Stomach (tissue), 9 donors: Measurements from ENCODE around the gene SCGB1A1. TPM values are rescaled to one million over a fixed set of nuclear protein-coding genes. Genes with fewer than 3 reads are reported as not detected.

ENCODE experiments used
- DNase-seq, 2 donors: peaks; one replicate each; pipeline versions ENCODE4 v3.0.0 to v3.0.0-alpha.2; 2013 to 2019
- H3K27ac ChIP-seq, 5 donors: fragments of 200-600 bp in 4 of 5; sonication (generic) in 4 of 5; one replicate each; pipeline ENCODE4 v1.5.1; 2013 to 2019; ENCODE audit warnings: mild to moderate bottlenecking in 1 of 5, moderate library complexity in 1 of 5
- H3K27me3 ChIP-seq, 3 donors: fragments of 200-600 bp; sonication (generic); one replicate each; pipeline ENCODE4 v1.5.1; 2017 to 2019; ENCODE audit warnings: mixed run types in 1 of 3
- H3K36me3 ChIP-seq, 4 donors: fragments of 200-600 bp; sonication (generic); 1 replicate in 3 of 4; 2 replicates in 1 of 4; pipeline ENCODE4 v1.5.1; 2016 to 2019
- H3K4me1 ChIP-seq, 4 donors: fragments of 200-600 bp; sonication (generic); one replicate each; pipeline ENCODE4 v1.5.1; 2016 to 2019
- H3K4me3 ChIP-seq, 4 donors: fragments of 200-600 bp; sonication (generic) in 3 of 4; one replicate each; pipeline ENCODE4 v1.5.1; 2016 to 2019; ENCODE audit warnings: mild to moderate bottlenecking in 1 of 4
- H3K9me3 ChIP-seq, 4 donors: fragments of 200-600 bp; sonication (generic); one replicate each; pipeline ENCODE4 v1.5.1; 2016 to 2019
- EP300 ChIP-seq: sonication (generic); formaldehyde crosslinking; IDR thresholded peaks from one replicate; pipeline ENCODE4 v1.6.1; 2017; ENCODE audit warnings: antibody characterized with exemption
- POLR2A ChIP-seq, 4 donors: fragments of 450-650 bp; IDR thresholded peaks; one replicate each; pipeline ENCODE4 v1.6.1; 2016; ENCODE audit warnings: antibody characterized with exemption in 4 of 4, control low read depth in 2 of 4, mild to moderate bottlenecking in 1 of 4, moderate library complexity in 1 of 4
- POLR2AphosphoS5 ChIP-seq, 3 donors: sonication (generic); formaldehyde crosslinking; IDR thresholded peaks; one replicate each; pipeline ENCODE4 v1.6.1; 2016; ENCODE audit warnings: antibody characterized with exemption in 3 of 3
- WGBS, 5 donors: extraction: QIAGEN DNeasy Blood & Tissue Kit in 3 of 5; methylation state at CpG; one replicate each; pipeline versions ENCODE4 v1.1.5 to v1.1.7; 2013 to 2018; 5-methylcytosine and 5-hydroxymethylcytosine counted together
- intact Hi-C: fragments of 100-400 bp; cut with DNase I; formaldehyde crosslinking; loops from one replicate; pipeline ENCODE4 v1.15.1; 2023; ENCODE audit warnings: low total_unique reads
- polyA plus RNA-seq, 3 donors: library from polyadenylated mRNA; stranded (reverse); fragments of 200-250 nt; gene quantifications; one replicate each; pipeline ENCODE4 v1.2.3, GENCODE V29; 2013
- total RNA-seq, 5 donors: library from RNA; depleted of rRNA; stranded (reverse); fragments of >200 nt; gene quantifications; one replicate each; pipeline versions ENCODE4 v1.1.0 to v1.2.3, GENCODE V29; 2014 to 2016
- TF ChIP-seq, protein P1 (sequence below), 7 experiments: fragments of 450-650 bp in 4 of 7; fragments of 200-600 bp in 3 of 7; sonication (generic) in 3 of 7; IDR thresholded peaks; one replicate each; pipeline ENCODE4 v1.5.1; 2016 to 2019; ENCODE audit warnings: antibody characterized with exemption in 7 of 7, control low read depth in 2 of 7, mild to moderate bottlenecking in 1 of 7
- donor health status: healthy with polysubstance abuse.
- donor health status: Bipolar disorder and iron deficiency.
- donor health status: healthy.

Gene SCGB1A1
- total and polyA plus RNA-seq, 8 donors, result 2.6 to 53.9 (median 11.2) TPM; not detected in 5

DNA sequence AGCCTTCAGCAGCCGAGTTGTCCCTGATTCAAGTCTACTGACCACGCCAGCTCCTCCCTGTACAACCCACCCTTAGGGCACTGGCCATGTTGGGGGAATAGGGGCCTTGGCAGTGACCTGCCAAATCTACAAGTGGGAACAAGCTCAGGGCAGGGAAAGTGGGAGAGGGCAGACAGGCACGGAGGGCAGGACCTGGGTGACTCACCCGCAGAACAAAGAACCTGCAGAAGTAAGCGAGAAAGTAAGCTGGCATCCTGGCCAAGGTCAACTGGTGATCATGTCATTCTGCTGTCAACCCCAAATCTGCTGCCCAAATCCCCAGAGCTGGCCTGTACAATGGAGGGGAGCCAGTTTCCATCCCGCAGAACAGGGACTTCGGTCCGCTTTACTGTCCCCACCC lies 7.9 kb upstream of the SCGB1A1 start:
- no peaks in the 10 kb centered on the region for H3K9me3 ChIP-seq
- 78 to 86% (median 82%) methylated on average over 7 to 8 of the region's 8 CpGs for WGBS, 5 donors
- H3K27ac ChIP-seq, result no peak overlapping the region
- no peaks in the 10 kb centered on the region for H3K36me3 ChIP-seq
- no peak for TF ChIP-seq POLR2A (IDR thresholded peaks at IDR 0.05)
- TF ChIP-seq POLR2AphosphoS5 (IDR thresholded peaks at IDR 0.05), result no peak
- TF ChIP-seq EP300, result no peak
- TF ChIP-seq, protein P1, sequence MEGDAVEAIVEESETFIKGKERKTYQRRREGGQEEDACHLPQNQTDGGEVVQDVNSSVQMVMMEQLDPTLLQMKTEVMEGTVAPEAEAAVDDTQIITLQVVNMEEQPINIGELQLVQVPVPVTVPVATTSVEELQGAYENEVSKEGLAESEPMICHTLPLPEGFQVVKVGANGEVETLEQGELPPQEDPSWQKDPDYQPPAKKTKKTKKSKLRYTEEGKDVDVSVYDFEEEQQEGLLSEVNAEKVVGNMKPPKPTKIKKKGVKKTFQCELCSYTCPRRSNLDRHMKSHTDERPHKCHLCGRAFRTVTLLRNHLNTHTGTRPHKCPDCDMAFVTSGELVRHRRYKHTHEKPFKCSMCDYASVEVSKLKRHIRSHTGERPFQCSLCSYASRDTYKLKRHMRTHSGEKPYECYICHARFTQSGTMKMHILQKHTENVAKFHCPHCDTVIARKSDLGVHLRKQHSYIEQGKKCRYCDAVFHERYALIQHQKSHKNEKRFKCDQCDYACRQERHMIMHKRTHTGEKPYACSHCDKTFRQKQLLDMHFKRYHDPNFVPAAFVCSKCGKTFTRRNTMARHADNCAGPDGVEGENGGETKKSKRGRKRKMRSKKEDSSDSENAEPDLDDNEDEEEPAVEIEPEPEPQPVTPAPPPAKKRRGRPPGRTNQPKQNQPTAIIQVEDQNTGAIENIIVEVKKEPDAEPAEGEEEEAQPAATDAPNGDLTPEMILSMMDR (IDR thresholded peaks at IDR 0.05), result no peak
- DNase-seq, result no peak
- H3K4me1 ChIP-seq, result peaks cover 0 to 6% (median 0%) of the 10 kb centered on the region in 4 donors
- intact Hi-C loops, result no loop called here
- H3K27me3 ChIP-seq, result no peaks in the 10 kb centered on the region
- H3K4me3 ChIP-seq, result no peak overlapping the region

- no peaks in the 10 kb centered on the region for H3K9me3 ChIP-seq
- TF ChIP-seq POLR2A (IDR thresholded peaks at IDR 0.05), result no peak
- TF ChIP-seq EP300, result no peak
- TF ChIP-seq, protein P1 (IDR thresholded peaks at IDR 0.05), result no peak
- no peak for TF ChIP-seq POLR2AphosphoS5 (IDR thresholded peaks at IDR 0.05)
- WGBS, 5 donors, result 80 to 90% (median 84%) methylated on average over 5 of the region's 5 CpGs
- H3K4me3 ChIP-seq, result no peak overlapping the region
- no peak for DNase-seq
- H3K4me1 ChIP-seq, result peaks cover 0 to 6% (median 0%) of the 10 kb centered on the region in 4 donors
- intact Hi-C loops, result no loop called here
- no peaks in the 10 kb centered on the region for H3K36me3 ChIP-seq
- no peaks in the 10 kb centered on the region for H3K27me3 ChIP-seq
- no peak overlapping the region for H3K27ac ChIP-seq
These were observed 7.3 kb upstream of the SCGB1A1 start for GRCh38 chr11:62411524-62411923.

DNA sequence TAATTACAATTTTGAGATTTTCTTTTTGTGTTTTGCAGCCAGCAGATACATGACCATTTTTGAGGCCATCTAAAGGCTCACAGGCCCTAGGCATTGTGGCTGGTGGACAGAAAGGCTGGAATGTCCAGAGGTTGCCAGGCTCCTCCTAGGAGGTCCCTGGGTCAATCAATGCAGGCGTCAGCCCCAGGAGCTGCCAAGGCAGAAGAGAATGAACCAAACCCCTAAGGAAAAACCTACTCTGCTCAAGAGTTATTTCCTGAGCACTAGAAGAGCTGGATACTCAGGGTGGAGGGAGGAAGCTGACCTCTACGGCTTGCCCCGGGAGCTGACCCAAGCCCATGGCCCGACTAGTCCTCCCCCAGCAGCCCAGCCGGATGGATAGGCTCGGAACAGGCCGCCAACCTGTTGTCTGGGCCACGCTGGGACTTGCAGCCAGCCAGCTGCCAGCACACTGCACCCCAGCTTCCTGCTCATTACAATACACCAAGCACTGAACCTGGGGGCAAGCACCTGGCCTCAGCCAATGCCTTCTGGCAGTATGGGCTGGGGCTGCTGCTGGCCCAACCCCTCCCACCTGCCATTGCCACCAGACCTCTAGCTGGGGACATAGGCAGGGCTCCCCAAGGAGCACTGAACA lies 5.7 kb upstream of the SCGB1A1 start:
- DNase-seq, result no peak

DNA sequence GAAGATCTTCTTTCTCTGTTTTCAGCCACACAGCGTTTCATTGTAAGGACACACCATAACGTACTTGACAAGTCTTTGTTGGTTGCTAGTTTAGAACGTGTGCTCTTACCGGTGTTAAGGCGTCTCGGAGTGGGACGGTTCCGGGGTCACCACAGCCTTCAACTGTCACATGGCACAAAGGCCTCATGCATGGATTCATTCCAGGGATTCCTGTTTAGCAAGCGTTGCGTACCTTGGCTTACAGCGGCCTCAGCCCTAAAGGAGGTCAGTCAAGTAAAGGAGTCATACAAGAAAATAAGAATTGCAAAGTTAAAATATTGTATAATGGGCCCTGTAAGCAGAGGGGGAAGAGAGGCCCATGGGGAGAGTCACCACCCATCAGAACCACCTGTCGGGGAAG lies 2.2 kb upstream of the SCGB1A1 start:
- Histone ChIP-seq H3K27me3 (no peaks in the 10 kb centered on the region), H3K27ac (no peak overlapping the region), H3K36me3 (no peaks in the 10 kb centered on the region), H3K4me1 (peaks cover 10 to 40% (median 21%) of the 10 kb centered on the region in 4 donors), H3K4me3 (no peak overlapping the region), H3K9me3 (no peaks in the 10 kb centered on the region)
- TF ChIP-seq POLR2A (IDR thresholded peaks at IDR 0.05) (no peak), EP300 (no peak), POLR2AphosphoS5 (IDR thresholded peaks at IDR 0.05) (no peak)
- TF ChIP-seq, protein P1 (IDR thresholded peaks at IDR 0.05), result no peak
- DNase-seq, result no peak
- 74 to 88% (median 79%) methylated on average over 12 of the region's 12 CpGs for WGBS, 5 donors
- intact Hi-C loops, result no loop called here

More for the DNA sequence above, 5.7 kb upstream of the SCGB1A1 start:
- Histone ChIP-seq H3K36me3 (no peaks in the 10 kb centered on the region), H3K27ac (no peak overlapping the region), H3K27me3 (no peaks in the 10 kb centered on the region), H3K4me1 (peaks cover 0 to 10% (median 1%) of the 10 kb centered on the region in 4 donors), H3K4me3 (no peak overlapping the region), H3K9me3 (no peaks in the 10 kb centered on the region)
- 58 to 90% (median 75%) methylated on average over 8 of the region's 8 CpGs for WGBS, 5 donors
- intact Hi-C loops, result no loop called here
- no peak for TF ChIP-seq POLR2A (IDR thresholded peaks at IDR 0.05)
- no peak for TF ChIP-seq EP300
- TF ChIP-seq, protein P1 (IDR thresholded peaks at IDR 0.05), result no peak
- TF ChIP-seq POLR2AphosphoS5 (IDR thresholded peaks at IDR 0.05), result no peak
